ENCODE data around the gene SLC15A2. TPM values are rescaled to one million over a fixed set of nuclear protein-coding genes. Genes with fewer than 3 reads are reported as not detected.

SLC15A2 gene
- total RNA-seq, 1 experiment from 2014 or later: 2.4 TPM

- no peaks in the 10 kb centered on the region for H3K79me1 ChIP-seq (ENCODE audit: insufficient read depth, low read depth, low read length, poor library complexity, severe bottlenecking)
- H2AK5ac ChIP-seq (ENCODE audit: insufficient read length, low read length): no peak overlapping the region
- H2BK15ac ChIP-seq (ENCODE audit: low read depth, low read length): no peak overlapping the region
- H3K14ac ChIP-seq (ENCODE audit: insufficient read depth, low read length): no peak overlapping the region
- no peaks in the 10 kb centered on the region for H3K23me2 ChIP-seq (ENCODE audit: insufficient read length, low read depth, low read length, poor library complexity, severe bottlenecking)
- no peak overlapping the region for H3K18ac ChIP-seq (ENCODE audit: insufficient read length, low read depth, low read length)
- H3K4me1 Mint-ChIP-seq: peaks cover 31 to 38% of the 10 kb centered on the region in 2 experiments
- no peak overlapping the region for H3K27ac Mint-ChIP-seq
- no CpG with 5 or more reads among the region's 3 CpGs for WGBS (ENCODE audit: extremely low coverage, insufficient read length, low lambda C conversion rate)
- H3K36me3 Mint-ChIP-seq (ENCODE audit: insufficient read depth in 1 of 3, low read depth in 3 of 3): peaks cover 9 to 15% (median 9%) of the 10 kb centered on the region in 3 experiments; a peak in 6 of 7 replicates
- no peak overlapping the region for H4K5ac ChIP-seq (ENCODE audit: insufficient read length, low read depth, low read length)
- no peak overlapping the region for H3K4me3 Mint-ChIP-seq
- no peak overlapping the region for H4K8ac ChIP-seq (replicated peaks; ENCODE audit: insufficient read length, low read depth, low read length)
- no peak for DNase-seq
- H4K20me1 ChIP-seq (ENCODE audit: control insufficient read depth, insufficient read depth, insufficient read length): no peaks in the 10 kb centered on the region
- H2BK5ac ChIP-seq (ENCODE audit: insufficient read length, low read length): no peak overlapping the region
- H3K27me3 Mint-ChIP-seq (ENCODE audit: low read depth): no peaks in the 10 kb centered on the region
- no peak overlapping the region for H4K91ac ChIP-seq (ENCODE audit: insufficient read length, low read depth, low read length)
- peaks cover 4% of the 10 kb centered on the region; the same call in 1 of the 2 replicates for H3K4me1 ChIP-seq (ENCODE audit: insufficient read depth, low read length)
- H3K23ac ChIP-seq (ENCODE audit: insufficient read length, low read depth, low read length): no peak overlapping the region
- no peak overlapping the region for H3K9ac ChIP-seq (ENCODE audit: extremely low read depth, insufficient read length, low read length)
- H3K9me3 ChIP-seq (ENCODE audit: control insufficient read depth, low read depth, low read length): no peaks in the 10 kb centered on the region
- H3K9me3 Mint-ChIP-seq: peaks cover 1 to 3% of the 10 kb centered on the region in 2 experiments; a peak in 3 of 5 replicates
- H3K56ac ChIP-seq (ENCODE audit: insufficient read length, low read depth, low read length): no peak overlapping the region
- H2AFZ ChIP-seq (ENCODE audit: low read length): no peak overlapping the region
- no peak overlapping the region for H2BK20ac ChIP-seq (ENCODE audit: low read depth, low read length, poor library complexity, severe bottlenecking)
- H3K27ac ChIP-seq (ENCODE audit: insufficient read length, low read depth, low read length): no peak overlapping the region
- H3T11ph ChIP-seq (ENCODE audit: low read length): no peak overlapping the region
- H2BK120ac ChIP-seq (ENCODE audit: low read depth, low read length, poor library complexity, severe bottlenecking): no peak overlapping the region
- no peak overlapping the region for H3K4me2 ChIP-seq (ENCODE audit: insufficient read depth, insufficient read length, low read length)
- H3K4ac ChIP-seq (ENCODE audit: low read depth, low read length): no peak overlapping the region
- H2BK12ac ChIP-seq (ENCODE audit: insufficient read length, low read depth, low read length): no peak overlapping the region
- no peak for TF ChIP-seq CTCF (conservative IDR thresholded peaks at IDR 0.05)
- no peaks in the 10 kb centered on the region for H3K79me2 ChIP-seq (ENCODE audit: insufficient read depth, low read length)
- H3K27me3 ChIP-seq (ENCODE audit: insufficient read depth, low read length): no peaks in the 10 kb centered on the region
These were observed 3.1 kb downstream of the SLC15A2 start for GRCh38 chr3:121897296-121897695.

Data from H9 (cell line).